ENCODE results near the gene RBMS2.

DNA sequence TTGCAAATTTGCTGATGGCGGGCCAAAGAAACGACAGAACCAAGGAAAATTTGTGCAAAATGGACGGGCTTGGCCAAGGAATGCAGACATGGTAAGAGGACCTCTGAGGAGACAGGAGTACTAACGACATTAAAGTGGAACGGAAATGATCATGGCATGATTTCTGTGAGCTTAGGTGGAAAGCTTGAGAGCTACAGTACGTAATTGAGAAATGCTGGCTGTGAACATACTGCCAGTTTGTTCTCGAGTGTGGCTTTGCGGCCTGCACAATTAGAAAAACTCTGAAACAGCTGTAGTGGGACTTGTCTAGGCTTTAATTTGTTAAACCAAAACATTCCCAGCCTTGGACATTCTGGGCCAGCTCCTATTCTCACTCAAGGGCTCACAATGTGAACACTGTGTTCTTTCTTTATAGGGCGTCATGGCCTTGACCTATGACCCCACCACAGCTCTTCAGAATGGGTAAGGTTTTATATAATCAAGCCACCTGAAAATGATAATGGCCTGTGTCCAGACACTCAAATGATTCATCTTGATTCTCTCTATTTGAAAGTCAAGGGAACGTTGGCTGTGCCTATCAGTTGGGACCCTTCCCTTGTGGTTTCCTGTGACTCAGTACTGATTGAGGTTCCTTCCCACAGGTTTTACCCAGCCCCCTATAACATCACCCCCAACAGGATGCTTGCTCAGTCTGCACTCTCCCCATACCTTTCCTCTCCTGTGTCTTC, 60.0 kb downstream of the RBMS2 start:
- TF ChIP-seq, protein P1, sequence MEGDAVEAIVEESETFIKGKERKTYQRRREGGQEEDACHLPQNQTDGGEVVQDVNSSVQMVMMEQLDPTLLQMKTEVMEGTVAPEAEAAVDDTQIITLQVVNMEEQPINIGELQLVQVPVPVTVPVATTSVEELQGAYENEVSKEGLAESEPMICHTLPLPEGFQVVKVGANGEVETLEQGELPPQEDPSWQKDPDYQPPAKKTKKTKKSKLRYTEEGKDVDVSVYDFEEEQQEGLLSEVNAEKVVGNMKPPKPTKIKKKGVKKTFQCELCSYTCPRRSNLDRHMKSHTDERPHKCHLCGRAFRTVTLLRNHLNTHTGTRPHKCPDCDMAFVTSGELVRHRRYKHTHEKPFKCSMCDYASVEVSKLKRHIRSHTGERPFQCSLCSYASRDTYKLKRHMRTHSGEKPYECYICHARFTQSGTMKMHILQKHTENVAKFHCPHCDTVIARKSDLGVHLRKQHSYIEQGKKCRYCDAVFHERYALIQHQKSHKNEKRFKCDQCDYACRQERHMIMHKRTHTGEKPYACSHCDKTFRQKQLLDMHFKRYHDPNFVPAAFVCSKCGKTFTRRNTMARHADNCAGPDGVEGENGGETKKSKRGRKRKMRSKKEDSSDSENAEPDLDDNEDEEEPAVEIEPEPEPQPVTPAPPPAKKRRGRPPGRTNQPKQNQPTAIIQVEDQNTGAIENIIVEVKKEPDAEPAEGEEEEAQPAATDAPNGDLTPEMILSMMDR (IDR thresholded peaks at IDR 0.05; ENCODE audit: insufficient read depth, low read depth, low read length) = no peak
- TF ChIP-seq EZH2 (IDR thresholded peaks at IDR 0.05; ENCODE audit: insufficient read depth, low read length) = no peak

Measured in astrocyte (in vitro differentiated cells and primary cell).